Stimulated activated CD4-positive, alpha-beta T cell treated with anti-CD3 and anti-CD28 coated beads, TNF-alpha, amount 100 ng/mL, for 48 hours (primary cell): Measurements from ENCODE around the gene HES6.

Source experiments
- DNase-seq, 3 donors: peaks; one replicate each; pipeline ENCODE4 v3.0.0-alpha.2; 2020; ENCODE audit warnings: low read depth in 3 of 3

HES6 gene, protein sequence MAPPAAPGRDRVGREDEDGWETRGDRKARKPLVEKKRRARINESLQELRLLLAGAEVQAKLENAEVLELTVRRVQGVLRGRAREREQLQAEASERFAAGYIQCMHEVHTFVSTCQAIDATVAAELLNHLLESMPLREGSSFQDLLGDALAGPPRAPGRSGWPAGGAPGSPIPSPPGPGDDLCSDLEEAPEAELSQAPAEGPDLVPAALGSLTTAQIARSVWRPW

DNA sequence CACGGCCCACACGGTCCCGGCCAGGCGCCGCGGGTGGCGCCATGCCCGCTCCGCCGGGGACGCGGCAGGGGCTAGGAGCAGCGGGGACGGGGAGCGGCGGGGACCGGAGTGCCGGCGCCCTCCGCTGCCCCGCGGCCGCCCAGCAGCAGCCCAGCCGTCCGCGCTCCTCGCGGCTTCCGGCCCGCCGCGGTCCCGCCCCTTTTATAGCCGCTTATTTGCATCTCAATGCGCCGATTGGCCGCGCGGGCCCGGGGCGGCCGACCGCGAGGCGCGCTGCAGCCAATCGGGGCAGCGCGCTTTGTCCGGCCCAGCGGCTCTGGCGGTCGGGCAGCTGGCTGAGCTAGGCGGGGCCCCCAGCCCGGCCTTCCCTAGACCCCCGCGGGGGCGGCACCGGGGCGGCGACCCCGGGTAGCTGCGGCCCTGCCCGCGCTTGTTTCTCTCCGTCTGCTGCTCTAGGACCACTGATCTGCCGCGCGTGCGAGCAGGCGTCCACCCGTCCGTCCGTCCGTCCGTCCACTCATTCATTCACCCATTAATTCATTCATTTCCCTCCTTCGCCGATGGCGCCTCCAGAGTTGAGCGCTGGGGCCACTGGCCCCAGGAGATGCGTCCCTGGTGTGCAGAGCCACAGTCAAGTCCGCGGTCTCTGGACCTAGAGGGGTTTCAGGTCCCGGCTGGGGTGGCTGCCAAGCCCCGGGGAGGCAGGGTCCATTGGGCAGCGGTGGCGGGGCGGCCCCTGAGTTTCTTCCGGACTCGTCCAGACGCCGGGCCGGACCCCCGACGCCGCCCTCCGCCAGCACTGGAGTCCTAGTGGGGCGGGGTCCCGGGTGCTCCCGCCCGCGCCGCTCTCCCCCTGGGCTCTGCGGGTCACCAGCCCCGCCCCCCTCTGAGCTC, at the start of gene HES6:
HES6 (minus strand) TSS at position 176 of the 894 bp plus-strand sequence; CDS start at position 43, 133 bp downstream.
- peak; percentile 50 to 71 (median 61) for DNase-seq

DNA sequence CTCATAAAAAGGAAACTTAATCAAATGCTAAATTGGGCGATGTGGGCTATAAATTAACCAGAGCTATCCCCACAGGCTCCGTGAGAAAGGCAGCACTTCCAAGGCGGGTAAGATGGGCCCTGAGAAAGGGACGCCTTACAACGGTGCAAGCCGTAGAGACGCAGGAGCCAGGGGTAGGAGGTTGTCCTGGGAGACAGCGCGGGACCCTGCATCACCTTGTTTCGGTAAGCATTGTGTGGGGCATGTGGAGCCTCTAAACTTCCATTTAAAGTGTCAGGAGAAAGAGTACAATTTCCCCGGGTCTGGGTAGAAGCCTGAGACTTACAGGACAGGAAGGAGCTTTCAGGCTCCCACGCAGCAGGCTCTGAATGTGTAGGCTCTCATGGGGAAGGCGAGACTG, 49.7 kb upstream of the HES6 start:
- no peak for DNase-seq

DNA sequence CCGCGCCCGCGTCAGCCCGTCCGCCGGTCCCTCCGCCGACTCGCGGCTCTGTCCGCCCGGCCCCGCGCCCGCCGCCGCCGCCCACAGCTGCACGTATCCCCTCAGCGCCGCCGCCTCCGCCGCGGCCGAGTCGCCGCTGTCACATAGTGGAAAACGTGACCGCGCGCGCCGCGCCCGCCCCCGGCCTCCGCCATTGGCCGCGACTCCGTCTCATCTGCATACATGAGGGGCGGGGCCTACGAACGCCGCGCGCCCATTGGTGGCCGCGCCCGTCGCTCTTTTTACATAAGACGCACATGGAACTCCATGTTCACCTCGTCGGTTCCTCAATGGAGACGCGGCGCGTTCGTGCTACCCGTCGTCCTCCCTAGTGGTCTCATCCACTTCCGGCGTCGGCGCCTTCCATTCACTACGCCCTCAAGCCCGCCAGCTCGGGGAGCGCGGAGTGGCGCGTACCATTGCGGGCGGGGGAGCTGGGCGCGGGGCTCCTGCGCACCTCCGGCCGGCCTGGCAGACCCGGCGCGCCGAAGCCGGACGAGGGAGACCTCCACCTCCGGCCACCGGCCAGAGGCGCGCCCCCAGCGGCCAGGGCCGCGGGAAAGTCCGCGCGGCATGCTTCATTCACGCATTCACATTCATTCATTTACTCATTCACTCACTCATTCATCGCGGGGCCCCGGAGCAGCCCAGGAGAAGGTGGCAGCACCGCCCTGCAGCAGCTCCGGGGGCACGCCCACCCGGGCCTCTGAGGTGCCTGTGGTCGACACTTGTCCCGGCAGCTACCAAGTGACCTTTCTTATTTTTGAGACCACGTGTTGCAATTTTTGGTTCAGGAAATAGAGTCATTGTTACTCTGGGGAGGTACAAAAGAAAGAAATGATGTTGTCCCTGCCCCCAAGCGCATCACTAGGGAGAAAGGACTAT, 49.1 kb upstream of the HES6 start:
- DNase-seq, result peak; percentile 94

- peak; percentile 8 to 35 (median 16) for DNase-seq
Observed at GRCh38 chr2:238287737-238288649, 48.2 kb upstream of the HES6 start, which contains the start of gene PER2. TSS of gene PER2 (minus strand) at chr2:238288610. CDS start at chr2:238277936, 10,674 bp downstream.

GRCh38 chr2:238286987-238287736, 47.3 kb upstream of the HES6 start:
- peak in 2 of 3 donors; percentile 26 to 29 for DNase-seq

- no peak for DNase-seq
Observed at GRCh38 chr2:238286551-238286950, 46.7 kb upstream of the HES6 start.

DNA sequence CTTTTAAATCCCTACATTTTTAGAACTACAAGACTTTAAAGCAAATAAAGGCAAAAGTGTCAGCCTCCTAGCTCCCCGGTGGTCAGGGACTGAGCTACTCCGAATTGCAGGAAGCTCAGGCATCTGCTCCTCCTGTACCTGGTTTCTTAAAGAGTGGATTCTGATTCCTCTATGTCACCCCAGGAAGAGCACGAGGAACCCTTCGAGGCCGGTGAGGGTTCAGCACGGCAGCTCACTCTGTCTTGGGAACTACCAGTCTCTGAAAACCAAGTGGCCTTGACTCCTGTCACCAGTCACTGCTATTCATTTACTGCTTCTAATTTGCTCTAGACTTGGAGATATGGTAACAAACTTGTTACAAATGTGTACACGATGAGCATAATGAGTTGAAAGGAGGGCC, 46.3 kb upstream of the HES6 start:
- no peak for DNase-seq

- no peak for DNase-seq
Observed at GRCh38 chr2:238285653-238286082, 45.8 kb upstream of the HES6 start.

- DNase-seq, result no peak
Observed at GRCh38 chr2:238284802-238285515, 45.1 kb upstream of the HES6 start.

GRCh38 chr2:238282861-238283738, 43.3 kb upstream of the HES6 start:
- DNase-seq, result no peak

- no peak for DNase-seq
Observed at GRCh38 chr2:238281826-238282480, 42.1 kb upstream of the HES6 start.

GRCh38 chr2:238280083-238280825, 40.4 kb upstream of the HES6 start:
- DNase-seq, result no peak

DNA sequence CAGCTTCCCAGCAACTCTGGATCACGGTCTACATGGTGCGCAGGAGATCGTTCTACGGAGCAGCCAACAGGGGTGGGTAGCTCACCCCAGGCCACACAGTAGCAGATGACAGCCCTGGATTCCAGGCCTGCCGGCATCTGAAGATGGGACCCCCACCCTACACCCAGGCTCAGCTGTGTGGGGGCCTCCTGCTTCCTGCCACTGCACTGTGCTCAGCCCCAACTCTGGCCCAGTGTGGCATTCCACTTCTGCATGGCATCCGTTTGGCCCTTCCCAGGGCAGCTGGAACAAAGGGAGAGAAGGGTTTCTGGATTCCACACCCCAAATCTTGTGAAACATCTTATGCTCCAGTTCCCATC, 39.5 kb upstream of the HES6 start:
- no peak for DNase-seq

- DNase-seq, result no peak
Observed at GRCh38 chr2:238278626-238279323, 38.9 kb upstream of the HES6 start.

DNA sequence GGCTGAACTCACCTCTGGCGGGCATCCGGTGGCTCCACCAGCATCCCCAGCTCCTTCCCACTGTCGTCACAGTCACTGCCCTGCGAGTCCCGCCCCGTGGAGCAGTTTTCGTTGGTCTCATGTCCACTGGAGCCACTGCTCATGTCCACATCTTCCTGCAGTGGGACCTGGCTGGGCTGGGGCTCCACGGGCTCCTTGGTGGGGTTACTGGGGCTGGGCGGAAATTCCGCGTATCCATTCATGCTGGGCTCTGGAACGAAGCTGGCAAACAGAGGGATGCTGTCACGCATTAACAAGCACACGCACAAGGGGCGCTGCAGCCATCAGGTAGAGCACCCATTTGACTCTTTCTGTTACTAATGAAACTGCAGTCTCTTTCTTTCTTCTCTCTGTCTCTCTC, 37.9 kb upstream of the HES6 start:
- DNase-seq, result no peak

DNA sequence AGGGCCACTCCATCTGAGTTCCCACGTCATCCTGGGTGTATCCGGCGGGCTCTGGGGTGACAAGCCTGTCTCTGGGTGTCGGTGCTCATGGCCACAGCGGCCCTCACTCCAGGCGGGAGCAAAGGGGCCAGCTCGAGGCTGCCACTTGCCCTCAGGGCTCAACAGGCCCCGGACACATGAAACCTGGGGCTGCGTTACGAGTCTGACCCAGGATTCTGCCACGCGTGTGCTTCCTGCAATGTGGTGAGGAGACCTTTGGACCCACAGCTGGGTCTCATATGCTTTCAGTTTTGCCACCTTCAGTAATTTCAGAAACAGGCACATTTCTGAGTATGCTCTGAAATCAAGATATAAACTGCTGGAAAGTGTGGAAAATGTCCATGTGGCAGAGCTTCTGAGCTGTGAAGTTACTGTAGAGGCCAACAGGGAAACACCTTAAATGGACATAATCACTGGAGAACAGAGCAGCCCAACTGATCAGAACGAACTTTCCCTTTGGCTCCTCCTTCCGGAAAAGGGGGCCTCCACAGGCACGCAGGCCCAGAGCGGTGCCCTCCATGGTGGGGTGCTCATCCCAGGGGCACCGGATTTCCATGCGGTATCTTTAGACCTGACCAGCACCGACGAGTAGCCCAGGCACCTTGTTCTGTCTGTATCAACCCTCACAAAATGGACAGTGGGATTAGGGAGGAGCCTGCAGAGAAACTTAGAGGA, 34.5 kb upstream of the HES6 start:
- no peak for DNase-seq
